K562 (cell line): ENCODE data around the gene HMCN2. TPM values are rescaled to one million over a fixed set of nuclear protein-coding genes. Genes with fewer than 3 reads are reported as not detected.

Experiments
- ATAC-seq: fragments of 200-7000 bp; cut with Tn5 transposase; 3 replicates; pipeline ENCODE4 v1.9.1; 2020; ENCODE audit warnings: moderate library complexity
- BruUV-seq: library from RNA; stranded (reverse); fragments of 400-500 nt; replicated peaks from 2 replicates; lab custom pipeline; 2021; lab: Mats Ljungman, UMichigan
- CTCF ChIA-PET: fragments of 300-600 bp; formaldehyde crosslinking; extraction: SDS; loops from one replicate; lab custom pipeline; 2021; ENCODE audit warnings: low intra/inter-chr PET ratio; lab: Yijun Ruan, JAX
- POLR2A ChIA-PET: fragments of 300-600, 350-650 bp; sonication (Branson Sonifier 250); formaldehyde crosslinking; extraction: SDS; loops from one replicate; lab custom pipeline; 2021; ENCODE audit warnings: antibody characterized with exemption, inconsistent platforms; lab: Yijun Ruan, JAX
- DNase-seq, 4 experiments: peaks; one replicate each; pipeline versions ENCODE4 v3.0.0 to v3.0.0-alpha.2; 2011 to 2018; ENCODE audit warnings: low spot score in 3 of 4, mixed read lengths in 3 of 4; ENCODE audit errors: extremely low read depth in 1 of 4
- FAIRE-seq: peaks from 2 replicates; lab custom pipeline; 2011; peaks lifted over from hg19 to GRCh38; lab: Jason Lieb, UNC
- H2AFZ ChIP-seq: 2 replicates; pipeline ENCODE4 v1.6.0; 2011; ENCODE audit warnings: low read depth, low read length, control low read depth, inconsistent platforms
- H3K27ac ChIP-seq: fragments of 200-600 bp; 3 replicates; pipeline ENCODE4 v1.8.0; 2011; ENCODE audit warnings: low read depth, mild to moderate bottlenecking, control low read depth, inconsistent platforms, low read length, moderate library complexity, mixed read lengths; ENCODE audit errors: extremely low read depth
- H3K27me3 ChIP-seq, 2 experiments: fragments of 300-600 bp in 1 of 2; 2 replicates in 1 of 2; 3 replicates in 1 of 2; pipeline versions ENCODE4 v1.6.0 to v1.8.0; 2011; ENCODE audit warnings: inconsistent platforms in 2 of 2, low read length in 2 of 2, mild to moderate bottlenecking in 1 of 2, mixed read lengths in 1 of 2, moderate library complexity in 1 of 2; ENCODE audit not compliant: control insufficient read depth in 2 of 2, insufficient read depth in 2 of 2
- H3K36me3 ChIP-seq: fragments of 300-600 bp; 3 replicates; pipeline ENCODE4 v1.8.0; 2011; ENCODE audit warnings: mild to moderate bottlenecking, low read length, inconsistent platforms; ENCODE audit not compliant: control insufficient read depth, insufficient read depth
- H3K4me1 ChIP-seq, 2 experiments: fragments of 200-600 bp in 1 of 2; replicated peaks in 1 of 2; 2 replicates in 1 of 2; 3 replicates in 1 of 2; pipeline versions ENCODE4 v1.5.1 to v1.8.0; 2011; ENCODE audit warnings: inconsistent platforms in 2 of 2, low read length in 2 of 2, mild to moderate bottlenecking in 1 of 2, mixed read lengths in 1 of 2, moderate library complexity in 1 of 2; ENCODE audit not compliant: control insufficient read depth in 2 of 2, insufficient read depth in 2 of 2
- H3K4me2 ChIP-seq: 2 replicates; pipeline ENCODE4 v1.6.1; 2011; ENCODE audit warnings: low read length, control low read depth, inconsistent platforms, mixed read lengths; ENCODE audit not compliant: insufficient read depth
- H3K4me3 ChIP-seq: fragments of 200-600 bp; sonication (generic), shearing (Covaris generic); 2 replicates; pipeline ENCODE4 v1.5.1; 2016; ENCODE audit warnings: control low read depth, inconsistent platforms
- H3K79me2 ChIP-seq: fragments of 200-600 bp; 3 replicates; pipeline ENCODE4 v1.8.0; 2011; ENCODE audit warnings: low read length, inconsistent platforms; ENCODE audit not compliant: control insufficient read depth, insufficient read depth
- H3K9ac ChIP-seq, 2 experiments: 2 replicates each; pipeline versions ENCODE4 v1.6.0 to v1.6.1; 2011; ENCODE audit warnings: low read depth in 2 of 2, low read length in 2 of 2, control low read depth in 1 of 2, inconsistent platforms in 1 of 2, mild to moderate bottlenecking in 1 of 2, mixed read lengths in 1 of 2; ENCODE audit not compliant: insufficient read depth in 1 of 2
- H3K9me1 ChIP-seq: one replicate; pipeline ENCODE4 v1.6.0; 2011; ENCODE audit warnings: inconsistent platforms, mild to moderate bottlenecking, low read length, moderate library complexity; ENCODE audit not compliant: control insufficient read depth, insufficient read depth
- H3K9me3 ChIP-seq: replicated peaks from 2 replicates; pipeline ENCODE4 v1.5.1; 2011; ENCODE audit warnings: low read depth, low read length, inconsistent platforms; ENCODE audit not compliant: control insufficient read depth, insufficient read depth
- H4K20me1 ChIP-seq: replicated peaks from 2 replicates; pipeline ENCODE4 v1.6.1; 2011; ENCODE audit warnings: low read length, inconsistent platforms, mixed read lengths; ENCODE audit not compliant: control insufficient read depth, insufficient read depth
- ATF1 ChIP-seq, 2 experiments: fragments of 450-650 bp in 1 of 2; IDR thresholded peaks; 2 replicates each; pipeline ENCODE4 v1.6.1; 2016; ENCODE audit warnings: missing compliant biosample characterization in 1 of 2, missing genetic modification characterization in 1 of 2
- ATF7 ChIP-seq: fragments of 450-650 bp; IDR thresholded peaks from 2 replicates; pipeline ENCODE4 v1.7.1; 2014; ENCODE audit warnings: mild to moderate bottlenecking, moderate library complexity
- CTCFL ChIP-seq: IDR thresholded peaks from 2 replicates; pipeline ENCODE4 v1.6.1; 2011; ENCODE audit warnings: borderline replicate concordance, low read depth, mild to moderate bottlenecking, moderate library complexity, low read length; ENCODE audit not compliant: insufficient read depth, poor library complexity, severe bottlenecking
- ELK1 ChIP-seq: sonication (generic); formaldehyde crosslinking; IDR thresholded peaks from 2 replicates; pipeline ENCODE4 v1.8.1; 2022; ENCODE audit warnings: missing genetic modification reagents
- HCFC1 ChIP-seq: IDR thresholded peaks from 2 replicates; pipeline ENCODE4 v1.6.1; 2012; ENCODE audit warnings: low read depth, low read length, improper control_type of control experiment
- HMG20B ChIP-seq: fragments of 250-450 bp; sonication (Bioruptor Pico); IDR thresholded peaks from 2 replicates; pipeline ENCODE4 v1.5.0; 2021; ENCODE audit warnings: mild to moderate bottlenecking
- NONO ChIP-seq, 2 experiments: fragments of 200-400 bp in 1 of 2; fragments of 450-650 bp in 1 of 2; formaldehyde crosslinking in 1 of 2; IDR thresholded peaks; 2 replicates each; pipeline ENCODE4 v1.6.1; 2017; ENCODE audit warnings: low read depth in 2 of 2, mild to moderate bottlenecking in 2 of 2, moderate library complexity in 2 of 2, low read length in 1 of 2
- PML ChIP-seq: IDR thresholded peaks from 2 replicates; pipeline ENCODE4 v1.6.1; 2012; ENCODE audit warnings: low read length, inconsistent platforms
- SP2 ChIP-seq: IDR thresholded peaks from 2 replicates; pipeline ENCODE4 v1.6.1; 2011; ENCODE audit warnings: mild to moderate bottlenecking, low read depth, low read length, moderate library complexity; ENCODE audit not compliant: poor library complexity, severe bottlenecking; ENCODE audit errors: extremely low read depth
- TFAP4 ChIP-seq: sonication (generic); formaldehyde crosslinking; IDR thresholded peaks from 2 replicates; pipeline ENCODE4 v1.8.0; 2022; ENCODE audit warnings: missing genetic modification reagents, mild to moderate bottlenecking, moderate library complexity, borderline replicate concordance
- THRAP3 ChIP-seq: fragments of 450-650 bp; IDR thresholded peaks from 2 replicates; pipeline ENCODE4 v1.6.1; 2016; ENCODE audit warnings: mild to moderate bottlenecking, inconsistent platforms, borderline replicate concordance
- ZNF197 ChIP-seq: fragments of 200-800 bp; sonication (Bioruptor generic); IDR thresholded peaks from 2 replicates; pipeline ENCODE4 v1.6.1; 2016; ENCODE audit warnings: low read depth, missing genetic modification characterization, missing compliant biosample characterization
- ZNF3 ChIP-seq: fragments of 250-450 bp; sonication (Bioruptor Pico); IDR thresholded peaks from 2 replicates; pipeline ENCODE4 v1.5.0; 2021; ENCODE audit warnings: mild to moderate bottlenecking, moderate library complexity
- ZNF740 ChIP-seq, 3 experiments: fragments of 200-800 bp in 1 of 3; sonication (Bioruptor generic) in 1 of 3; sonication (generic) in 1 of 3; formaldehyde crosslinking in 1 of 3; IDR thresholded peaks; 2 replicates each; pipeline versions ENCODE4 v1.6.1 to v1.8.0; 2016 to 2022; ENCODE audit warnings: mild to moderate bottlenecking in 2 of 3, missing compliant biosample characterization in 2 of 3, missing genetic modification characterization in 2 of 3, missing genetic modification reagents in 1 of 3
- WGBS: fragments of 100-300 bp; shearing (Covaris generic); methylation state at CpG from one replicate; pipeline ENCODE4 v1.1.6; 2016; ENCODE audit warnings: low coverage, mixed read lengths; ENCODE audit not compliant: insufficient coverage; ENCODE audit errors: missing lambda C conversion rate; 5-methylcytosine and 5-hydroxymethylcytosine counted together
- in situ Hi-C: fragments of 300-500 bp; cut with MboI; formaldehyde crosslinking; loops from 4 replicates; pipeline ENCODE4 v1.15.0; 2018; ENCODE audit warnings: inconsistent platforms, mixed read lengths
- intact Hi-C: fragments of 100-400 bp; cut with micrococcal nuclease; formaldehyde crosslinking; loops from 2 replicates; pipeline ENCODE4 v1.14.2; 2022
- polyA plus RNA-seq, 8 experiments: library from polyadenylated mRNA; depleted of rRNA in 4 of 8; stranded (reverse) in 5 of 8; unstranded in 3 of 8; fragments of >200 nt; fragmentation: Nextera tagmentation in 2 of 8; fragmentation: Illumina TruSeq in 1 of 8; extraction: Ambion mirVana in 2 of 8; extraction: Trizol in 1 of 8; gene quantifications; 2 replicates each; pipeline versions ENCODE4 v1.2.1 to v1.2.3, GENCODE V29; 2011 to 2014; ENCODE audit warnings: inconsistent platforms in 1 of 8, missing spikeins in 1 of 8
- total RNA-seq, 7 experiments: library from RNA; depleted of rRNA in 6 of 7; stranded (reverse); fragments of >200 nt in 6 of 7; fragmentation: Illumina TruSeq in 2 of 7; extraction: Trizol in 2 of 7; gene quantifications; 2 replicates each; pipeline versions ENCODE4 v1.2.1 to v1.2.3, GENCODE V29; 2011 to 2021; ENCODE audit warnings: low replicate concordance in 1 of 7

The HMCN2 gene
- total and polyA plus RNA-seq, 9 of the 15 experiments (the other 6 are each of a cell fraction or from before 2014, with no cell fraction given) = 0.01 TPM; not detected in 8

GRCh38 chr9:130242270-130243014, 23.1 kb upstream of the HMCN2 start:
- FAIRE-seq (no peak), ATAC-seq (no peak), DNase-seq (no peak)
- no peaks in the 10 kb centered on the region for H3K79me2 ChIP-seq
- peaks cover 19 to 27% of the 10 kb centered on the region in 2 experiments for H3K4me1 ChIP-seq
- in situ Hi-C loops (no loop called here), intact Hi-C loops (loop anchor here (10.0 kb wide), 1 partner anchor 102 kb away; no protein-coding TSS in a partner anchor)
- peak overlapping the region; percentile 98 for H2AFZ ChIP-seq
- H3K4me2 ChIP-seq = peak overlapping the region; percentile 75
- H4K20me1 ChIP-seq = no peaks in the 10 kb centered on the region
- 45% methylated on average over 10 of the region's 11 CpGs for WGBS
- no peaks in the 10 kb centered on the region for H3K9me1 ChIP-seq
- H3K9ac ChIP-seq = peak overlapping the region in 1 of 2 experiments; percentile 27; a peak in 2 of 4 replicates
- TF ChIP-seq SP2 = no peak
- no peak for TF ChIP-seq PML
- TF ChIP-seq NONO (IDR thresholded peaks at IDR 0.05; ENCODE audit: low read depth in 2 of 2, low read length in 1 of 2) = no peak
- no peak for TF ChIP-seq HCFC1
- TF ChIP-seq ELK1 (CRISPR knock-in tag) = no peak
- no peak for TF ChIP-seq THRAP3
- TF ChIP-seq ZNF740 (CRISPR knock-in tag; IDR thresholded peaks at IDR 0.05) = no peak
- TF ChIP-seq ZNF740 (tag; IDR thresholded peaks at IDR 0.05) = no peak
- no peak for TF ChIP-seq ATF1 (CRISPR knock-in tag; IDR thresholded peaks at IDR 0.05)
- no peak for TF ChIP-seq ATF1 (tag; IDR thresholded peaks at IDR 0.05)
- TF ChIP-seq CTCFL = no peak
- TF ChIP-seq ZNF197 (CRISPR knock-in tag) = no peak
- TF ChIP-seq ATF7 = no peak
- no peak for TF ChIP-seq ZNF3 (CRISPR knock-in tag)
- no peak for TF ChIP-seq TFAP4 (CRISPR knock-in tag)
- TF ChIP-seq HMG20B = no peak
- H3K27me3 ChIP-seq = no peaks in the 10 kb centered on the region
- H3K27ac ChIP-seq = peak overlapping the region; percentile 28; the same call in 1 of the 3 replicates
- no peaks in the 10 kb centered on the region for H3K36me3 ChIP-seq
- H3K9me3 ChIP-seq = no peaks in the 10 kb centered on the region; the same call in 1 of the 2 replicates
- ChIA-PET POLR2A (interaction anchor here (0.6 to 0.7 kb wide), 2 partner anchors 234 to 356 kb away, joined by 3 read pairs; no protein-coding TSS in a partner anchor), CTCF (interaction anchor here (0.6 kb wide), 1 partner anchor 356 kb away, joined by 3 read pairs; no protein-coding TSS in a partner anchor)
- no peak overlapping the region for H3K4me3 ChIP-seq
- BruUV-seq = no TSS peak
